ENCODE data around the gene PPP3CB. TPM values are rescaled to one million over a fixed set of nuclear protein-coding genes. Genes with fewer than 3 reads are reported as not detected.

The PPP3CB gene
- total and polyA plus RNA-seq, 3 donors from 2014 or later: 51.0 to 56.8 (median 52.9) TPM

DNA sequence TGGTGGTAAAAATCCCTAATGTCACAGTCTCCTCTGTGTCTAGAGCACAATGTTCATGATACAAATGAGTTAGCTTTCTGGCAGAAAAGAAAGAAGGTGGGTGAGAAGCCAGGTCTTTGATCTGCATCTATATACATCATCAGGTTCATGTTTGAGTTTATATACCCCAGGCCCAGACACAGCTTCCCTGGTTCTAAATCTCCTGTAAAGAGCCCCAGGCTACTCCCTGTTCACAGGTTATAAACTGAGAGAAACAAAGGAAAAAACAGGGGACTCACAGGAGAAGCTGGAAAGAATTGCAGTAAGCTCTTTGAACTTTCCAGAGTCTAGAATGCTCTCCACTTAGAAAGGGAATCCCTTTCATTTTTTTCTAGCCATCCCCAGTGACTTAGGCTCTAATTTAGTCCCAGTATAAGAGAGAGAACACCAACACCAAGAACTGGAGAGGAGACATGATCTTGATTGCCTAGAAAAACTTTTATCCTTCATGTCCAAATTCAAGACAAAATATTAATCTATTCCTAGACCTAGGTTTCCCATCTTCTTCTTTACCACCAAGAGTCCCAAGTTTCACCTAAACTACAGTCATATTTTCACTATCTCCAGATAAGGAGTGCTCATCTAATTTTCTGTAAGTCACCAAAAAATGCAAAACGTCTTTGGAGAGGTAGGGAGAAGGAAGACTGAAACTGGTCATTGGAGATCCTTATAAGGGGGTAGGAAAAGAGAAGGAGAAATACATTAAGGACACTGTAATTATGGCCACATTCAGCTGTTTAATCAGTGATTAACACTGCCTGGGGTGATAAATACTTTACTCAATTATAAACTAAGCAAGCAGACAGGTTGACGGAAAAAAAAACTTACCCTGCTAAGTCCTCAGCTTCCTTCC, 62.9 kb downstream of the PPP3CB start:
- TF ChIP-seq, protein P1, sequence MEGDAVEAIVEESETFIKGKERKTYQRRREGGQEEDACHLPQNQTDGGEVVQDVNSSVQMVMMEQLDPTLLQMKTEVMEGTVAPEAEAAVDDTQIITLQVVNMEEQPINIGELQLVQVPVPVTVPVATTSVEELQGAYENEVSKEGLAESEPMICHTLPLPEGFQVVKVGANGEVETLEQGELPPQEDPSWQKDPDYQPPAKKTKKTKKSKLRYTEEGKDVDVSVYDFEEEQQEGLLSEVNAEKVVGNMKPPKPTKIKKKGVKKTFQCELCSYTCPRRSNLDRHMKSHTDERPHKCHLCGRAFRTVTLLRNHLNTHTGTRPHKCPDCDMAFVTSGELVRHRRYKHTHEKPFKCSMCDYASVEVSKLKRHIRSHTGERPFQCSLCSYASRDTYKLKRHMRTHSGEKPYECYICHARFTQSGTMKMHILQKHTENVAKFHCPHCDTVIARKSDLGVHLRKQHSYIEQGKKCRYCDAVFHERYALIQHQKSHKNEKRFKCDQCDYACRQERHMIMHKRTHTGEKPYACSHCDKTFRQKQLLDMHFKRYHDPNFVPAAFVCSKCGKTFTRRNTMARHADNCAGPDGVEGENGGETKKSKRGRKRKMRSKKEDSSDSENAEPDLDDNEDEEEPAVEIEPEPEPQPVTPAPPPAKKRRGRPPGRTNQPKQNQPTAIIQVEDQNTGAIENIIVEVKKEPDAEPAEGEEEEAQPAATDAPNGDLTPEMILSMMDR (IDR thresholded peaks at IDR 0.05): no peak
- TF ChIP-seq POLR2A (IDR thresholded peaks at IDR 0.05): no peak
- Histone ChIP-seq H3K9me3 (no peaks in the 10 kb centered on the region), H3K4me1 (no peaks in the 10 kb centered on the region), H3K27ac (no peak overlapping the region), H3K36me3 (ENCODE audit: low read depth, missing control alignments) (no peaks in the 10 kb centered on the region), H3K27me3 (no peaks in the 10 kb centered on the region), H3K4me3 (no peak overlapping the region)
- DNase-seq: no peak
- WGBS, 2 donors: 78 to 84% methylated on average over 2 of the region's 2 CpGs
- intact Hi-C loops (cut with DNase I; ENCODE audit: low total_unique reads): no loop called here

- no peak overlapping the region for H3K27ac ChIP-seq
- no peaks in the 10 kb centered on the region for H3K4me1 ChIP-seq
- DNase-seq: no peak
- H3K36me3 ChIP-seq (ENCODE audit: low read depth, missing control alignments): no peaks in the 10 kb centered on the region
- H3K4me3 ChIP-seq: no peak overlapping the region
- no peaks in the 10 kb centered on the region for H3K27me3 ChIP-seq
- intact Hi-C loops (cut with DNase I; ENCODE audit: low total_unique reads): no loop called here
- WGBS, 2 donors: 95 to 98% methylated on average over 4 of the region's 4 CpGs
- TF ChIP-seq POLR2A (IDR thresholded peaks at IDR 0.05): no peak
- TF ChIP-seq, protein P1 (IDR thresholded peaks at IDR 0.05): no peak
- no peaks in the 10 kb centered on the region for H3K9me3 ChIP-seq
Observed at GRCh38 chr10:73426318-73426717, 69.5 kb downstream of the PPP3CB start.

- Histone ChIP-seq H3K9me3 (no peaks in the 10 kb centered on the region), H3K27me3 (no peaks in the 10 kb centered on the region), H3K27ac (no peak overlapping the region), H3K4me1 (no peaks in the 10 kb centered on the region), H3K36me3 (ENCODE audit: low read depth, missing control alignments) (no peaks in the 10 kb centered on the region), H3K4me3 (no peak overlapping the region)
- intact Hi-C loops (cut with DNase I; ENCODE audit: low total_unique reads): no loop called here
- no peak for DNase-seq
- TF ChIP-seq, protein P1 (IDR thresholded peaks at IDR 0.05): no peak
- TF ChIP-seq POLR2A (IDR thresholded peaks at IDR 0.05): no peak
- 83 to 87% methylated on average over 3 of the region's 3 CpGs for WGBS, 2 donors
Observed at GRCh38 chr10:73424478-73424877, 71.3 kb downstream of the PPP3CB start.

- Histone ChIP-seq H3K4me3 (no peak overlapping the region), H3K27me3 (no peaks in the 10 kb centered on the region), H3K4me1 (no peaks in the 10 kb centered on the region), H3K9me3 (no peaks in the 10 kb centered on the region), H3K27ac (no peak overlapping the region), H3K36me3 (ENCODE audit: low read depth, missing control alignments) (no peaks in the 10 kb centered on the region)
- DNase-seq: no peak
- TF ChIP-seq POLR2A (IDR thresholded peaks at IDR 0.05): no peak
- TF ChIP-seq, protein P1 (IDR thresholded peaks at IDR 0.05): no peak
- intact Hi-C loops (cut with DNase I; ENCODE audit: low total_unique reads): no loop called here
Observed at GRCh38 chr10:73423309-73423708, 72.5 kb downstream of the PPP3CB start.

DNA sequence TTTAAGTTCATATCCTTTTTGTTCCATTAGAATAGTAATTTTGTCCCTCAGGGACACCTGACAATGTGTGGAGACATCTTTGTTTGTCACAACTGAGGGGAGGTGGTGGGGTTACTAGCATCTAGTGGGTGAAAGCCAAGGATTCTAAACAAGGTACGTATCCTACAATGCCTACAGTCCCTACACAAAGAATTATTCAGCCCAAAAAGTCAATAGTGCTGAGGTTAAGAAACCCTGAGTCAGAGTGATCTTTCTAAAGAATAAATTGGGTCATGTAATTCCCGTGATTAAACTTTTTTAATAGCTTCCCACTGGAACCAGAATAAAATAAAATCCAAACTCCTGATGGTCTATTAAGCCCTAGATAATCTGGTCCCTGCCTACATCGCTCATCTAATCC, 79.3 kb downstream of the PPP3CB start:
- Histone ChIP-seq H3K4me1 (peaks cover 8% of the 10 kb centered on the region), H3K27ac (no peak overlapping the region), H3K9me3 (no peaks in the 10 kb centered on the region), H3K27me3 (no peaks in the 10 kb centered on the region), H3K4me3 (no peak overlapping the region), H3K36me3 (ENCODE audit: low read depth, missing control alignments) (no peaks in the 10 kb centered on the region)
- no peak for DNase-seq
- intact Hi-C loops (cut with DNase I; ENCODE audit: low total_unique reads): no loop called here
- TF ChIP-seq, protein P1 (IDR thresholded peaks at IDR 0.05): no peak
- TF ChIP-seq POLR2A (IDR thresholded peaks at IDR 0.05): no peak
- 92 to 95% methylated on average over 3 of the region's 3 CpGs for WGBS, 2 donors
